HEK293T (cell line): Measurements from ENCODE around the gene PAX4.

ENCODE experiments used
- ARNT ChIP-seq: fragments of 450-650 bp; IDR thresholded peaks from 2 replicates; pipeline ENCODE4 v1.6.1; 2017; ENCODE audit warnings: mild to moderate bottlenecking
- FOXM1 ChIP-seq: fragments of 450-650 bp; IDR thresholded peaks from 2 replicates; pipeline ENCODE4 v1.6.1; 2017; ENCODE audit warnings: mild to moderate bottlenecking, borderline replicate concordance
- L3MBTL2 ChIP-seq: fragments of 450-650 bp; conservative IDR thresholded peaks from 2 replicates; pipeline ENCODE4 v1.6.1; 2016; ENCODE audit warnings: mild to moderate bottlenecking
- NFRKB ChIP-seq: fragments of 450-650 bp; IDR thresholded peaks from 2 replicates; pipeline ENCODE4 v1.6.1; 2016; ENCODE audit warnings: mild to moderate bottlenecking, moderate library complexity
- SP1 ChIP-seq: fragments of 450-650 bp; IDR thresholded peaks from 2 replicates; pipeline ENCODE4 v1.6.1; 2017
- SUZ12 ChIP-seq: fragments of 450-650 bp; IDR thresholded peaks from 2 replicates; pipeline ENCODE4 v1.6.1; 2016; ENCODE audit warnings: mild to moderate bottlenecking

DNA sequence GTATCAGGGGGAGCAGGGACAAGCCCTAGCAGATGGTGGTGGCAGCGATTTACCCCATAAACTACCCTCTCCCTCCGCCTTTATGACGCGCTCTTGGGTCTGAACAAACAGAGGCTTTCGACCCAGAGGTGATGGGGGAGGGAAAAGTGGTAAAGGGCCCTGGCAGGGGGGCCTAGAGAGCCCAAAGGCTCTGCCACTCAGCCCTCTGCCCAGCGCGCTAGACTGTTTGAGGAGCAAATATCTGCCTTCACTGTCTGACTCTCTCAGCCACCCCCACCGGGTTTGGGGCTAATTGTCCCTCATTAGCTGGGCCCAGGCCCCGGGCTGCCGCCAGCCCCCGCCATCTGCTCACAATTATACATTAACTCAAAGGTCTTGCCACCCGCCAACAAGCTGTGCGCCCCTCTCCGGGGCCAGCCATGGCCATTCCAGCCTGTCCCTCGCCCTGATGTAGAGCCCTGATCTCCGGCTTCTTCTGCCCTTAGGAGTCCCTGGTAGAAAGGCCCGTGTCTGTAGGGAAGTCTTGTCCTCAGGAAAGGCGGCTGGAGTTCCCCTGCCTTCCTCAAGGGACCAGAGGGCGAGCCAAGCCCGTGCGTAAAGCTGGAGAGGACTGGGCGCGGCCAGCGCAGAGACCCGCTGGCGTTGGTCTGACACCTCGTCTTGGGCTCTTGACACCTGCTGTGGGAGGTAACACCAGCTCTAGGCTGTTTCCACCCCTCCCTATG, 1.9 kb upstream of the PAX4 start:
- no peak for TF ChIP-seq SUZ12
- no peak for TF ChIP-seq ARNT
- no peak for TF ChIP-seq L3MBTL2
- no peak for TF ChIP-seq NFRKB
- no peak for TF ChIP-seq FOXM1
- TF ChIP-seq SP1 = no peak
